OCI-LY7 (cell line): ENCODE measurements around the gene ADGRG6. TPM values are rescaled to one million over a fixed set of nuclear protein-coding genes. Genes with fewer than 3 reads are reported as not detected.

Experiments used
- BruUV-seq: library from RNA; stranded (reverse); fragments of 400-500 nt; replicated peaks from 2 replicates; lab custom pipeline; 2021; lab: Mats Ljungman, UMichigan
- CTCF ChIA-PET: fragments of 300-600 bp; sonication (Branson Sonifier 250); formaldehyde crosslinking; loops from one replicate; lab custom pipeline; 2022; ENCODE audit warnings: antibody characterized with exemption; ENCODE audit not compliant: unreplicated experiment; lab: Charles Lee
- POLR2A ChIA-PET: fragments of 300-600 bp; sonication (Branson Sonifier 250); formaldehyde crosslinking; loops from one replicate; lab custom pipeline; 2022; ENCODE audit warnings: antibody characterized with exemption; lab: Charles Lee
- DNase-seq: peaks from one replicate; pipeline ENCODE4 v3.0.0-alpha.2; 2015; ENCODE audit warnings: low spot score
- H2AFZ ChIP-seq: fragments of 200-600 bp; sonication (generic), shearing (Covaris generic); 2 replicates; pipeline ENCODE4 v1.6.1; 2014; ENCODE audit warnings: mild to moderate bottlenecking, antibody characterized with exemption, low read length, moderate library complexity
- H3K27ac ChIP-seq: fragments of 200-600 bp; sonication (generic); 2 replicates; pipeline ENCODE4 v1.5.1; 2014; ENCODE audit warnings: mixed run types, low read depth, mild to moderate bottlenecking, moderate library complexity, low read length, inconsistent platforms; ENCODE audit not compliant: poor library complexity, severe bottlenecking
- H3K36me3 ChIP-seq: fragments of 200-600 bp; sonication (generic); 2 replicates; pipeline ENCODE4 v1.6.1; 2014; ENCODE audit warnings: mild to moderate bottlenecking, antibody characterized with exemption, low read length, moderate library complexity, mixed read lengths; ENCODE audit not compliant: insufficient read depth
- H3K4me1 ChIP-seq: fragments of 200-600 bp; sonication (generic); 2 replicates; pipeline ENCODE4 v1.5.1; 2014; ENCODE audit warnings: mild to moderate bottlenecking, low read length; ENCODE audit not compliant: insufficient read depth, poor library complexity, severe bottlenecking
- H3K4me2 ChIP-seq: fragments of 200-600 bp; sonication (generic); 2 replicates; pipeline ENCODE4 v1.6.1; 2014; ENCODE audit warnings: mild to moderate bottlenecking, low read length
- H3K4me3 ChIP-seq: fragments of 200-600 bp; sonication (generic); 2 replicates; pipeline ENCODE4 v1.5.1; 2014; ENCODE audit warnings: mild to moderate bottlenecking, low read depth, low read length; ENCODE audit not compliant: poor library complexity, severe bottlenecking
- H3K79me2 ChIP-seq: fragments of 200-600 bp; sonication (generic); 2 replicates; pipeline ENCODE4 v1.6.1; 2016; ENCODE audit warnings: low read depth, mild to moderate bottlenecking, low read length, moderate library complexity, mixed read lengths; ENCODE audit not compliant: insufficient read depth
- H3K9me2 ChIP-seq: fragments of 200-600 bp; sonication (generic); 2 replicates; pipeline ENCODE4 v1.6.1; 2016; ENCODE audit warnings: mild to moderate bottlenecking, low read length, mixed read lengths; ENCODE audit not compliant: insufficient read depth
- H3K9me3 ChIP-seq: fragments of 200-600 bp; sonication (generic); 2 replicates; pipeline ENCODE4 v1.6.1; 2014; ENCODE audit warnings: mild to moderate bottlenecking, mixed run types, low read length, mixed read lengths
- H4K20me1 ChIP-seq: fragments of 200-600 bp; sonication (generic); 2 replicates; pipeline ENCODE4 v1.6.1; 2014; ENCODE audit warnings: mild to moderate bottlenecking, antibody characterized with exemption, low read length, moderate library complexity, mixed read lengths; ENCODE audit not compliant: insufficient read depth
- EZH2phosphoT487 ChIP-seq: fragments of 200-600 bp; sonication (generic); IDR thresholded peaks from 2 replicates; pipeline ENCODE4 v1.6.1; 2018; ENCODE audit warnings: low read depth, borderline replicate concordance, mild to moderate bottlenecking, mixed run types, antibody characterized with exemption, low read length, moderate library complexity, mixed read lengths
- intact Hi-C: fragments of 100-400 bp; cut with micrococcal nuclease; formaldehyde crosslinking; loops from one replicate; pipeline ENCODE4 v1.10.0; 2022; ENCODE audit not compliant: unreplicated experiment
- total RNA-seq, 2 experiments: library from RNA; depleted of rRNA in 1 of 2; stranded (reverse); fragments of >200 nt in 1 of 2; shearing (Covaris generic) in 1 of 2; gene quantifications; 2 replicates each; pipeline ENCODE4 v1.2.3, GENCODE V29; 2014 to 2022
- TF ChIP-seq, protein P1 (sequence below): fragments of 200-600 bp; sonication (generic); conservative IDR thresholded peaks from 2 replicates; pipeline ENCODE4 v1.5.1; 2014; ENCODE audit warnings: mild to moderate bottlenecking, antibody characterized with exemption, low read length, moderate library complexity, mixed read lengths

Gene ADGRG6
- total RNA-seq, 2 experiments from 2014 or later = not detected

- intact Hi-C loops = no loop called here
- ChIA-PET CTCF (no interaction called here), POLR2A (interaction anchor here (0.5 kb wide), 1 partner anchor 1572 kb away, joined by 3 read pairs; no protein-coding TSS in a partner anchor)
- Histone ChIP-seq H3K9me2 (no peaks in the 10 kb centered on the region), H3K4me3 (no peak overlapping the region), H3K79me2 (no peaks in the 10 kb centered on the region), H3K36me3 (no peaks in the 10 kb centered on the region), H4K20me1 (no peaks in the 10 kb centered on the region), H3K9me3 (no peaks in the 10 kb centered on the region), H2AFZ (no peak overlapping the region), H3K4me2 (no peak overlapping the region), H3K4me1 (no peaks in the 10 kb centered on the region), H3K27ac (no peak overlapping the region)
- DNase-seq = no peak
- no TSS peak for BruUV-seq
- TF ChIP-seq EZH2phosphoT487 = no peak
- TF ChIP-seq, protein P1, sequence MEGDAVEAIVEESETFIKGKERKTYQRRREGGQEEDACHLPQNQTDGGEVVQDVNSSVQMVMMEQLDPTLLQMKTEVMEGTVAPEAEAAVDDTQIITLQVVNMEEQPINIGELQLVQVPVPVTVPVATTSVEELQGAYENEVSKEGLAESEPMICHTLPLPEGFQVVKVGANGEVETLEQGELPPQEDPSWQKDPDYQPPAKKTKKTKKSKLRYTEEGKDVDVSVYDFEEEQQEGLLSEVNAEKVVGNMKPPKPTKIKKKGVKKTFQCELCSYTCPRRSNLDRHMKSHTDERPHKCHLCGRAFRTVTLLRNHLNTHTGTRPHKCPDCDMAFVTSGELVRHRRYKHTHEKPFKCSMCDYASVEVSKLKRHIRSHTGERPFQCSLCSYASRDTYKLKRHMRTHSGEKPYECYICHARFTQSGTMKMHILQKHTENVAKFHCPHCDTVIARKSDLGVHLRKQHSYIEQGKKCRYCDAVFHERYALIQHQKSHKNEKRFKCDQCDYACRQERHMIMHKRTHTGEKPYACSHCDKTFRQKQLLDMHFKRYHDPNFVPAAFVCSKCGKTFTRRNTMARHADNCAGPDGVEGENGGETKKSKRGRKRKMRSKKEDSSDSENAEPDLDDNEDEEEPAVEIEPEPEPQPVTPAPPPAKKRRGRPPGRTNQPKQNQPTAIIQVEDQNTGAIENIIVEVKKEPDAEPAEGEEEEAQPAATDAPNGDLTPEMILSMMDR = no peak
Measured at GRCh38 chr6:142429195-142429594, 127.4 kb downstream of the ADGRG6 start.

- CTCF ChIA-PET = no interaction called here
- BruUV-seq = no TSS peak
Measured at GRCh38 chr6:142433419-142433818, 131.6 kb downstream of the ADGRG6 start.

DNA sequence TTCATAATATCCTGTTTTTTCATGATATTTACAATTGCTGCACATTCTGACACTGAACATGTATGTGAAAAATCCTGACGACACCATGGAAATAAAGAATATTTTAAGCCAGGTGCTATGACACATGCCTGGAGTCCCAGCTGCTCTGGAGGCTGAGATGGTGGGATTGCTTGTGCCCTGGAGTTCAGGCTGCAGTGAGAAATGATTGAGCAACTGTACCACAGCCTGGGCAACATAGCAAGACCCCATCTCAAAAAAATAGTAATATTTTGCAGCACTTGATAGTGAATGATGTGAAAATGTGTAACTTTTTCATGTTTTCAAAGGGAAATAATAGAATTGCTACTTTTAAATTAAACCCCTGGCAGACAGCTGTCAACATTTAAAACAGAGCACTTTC lies 137.1 kb downstream of the ADGRG6 start:
- CTCF ChIA-PET = no interaction called here
- intact Hi-C loops = no loop called here
- POLR2A ChIA-PET = no interaction called here

More at GRCh38 chr6:142433419-142433818, 131.6 kb downstream of the ADGRG6 start:
- no peaks in the 10 kb centered on the region for H3K9me3 ChIP-seq
- no peaks in the 10 kb centered on the region for H3K79me2 ChIP-seq
- no peak for TF ChIP-seq EZH2phosphoT487
- TF ChIP-seq, protein P1 = no peak
- H3K36me3 ChIP-seq = no peaks in the 10 kb centered on the region
- no peak overlapping the region for H3K27ac ChIP-seq
- intact Hi-C loops = no loop called here
- H3K4me3 ChIP-seq = no peak overlapping the region
- no peaks in the 10 kb centered on the region for H4K20me1 ChIP-seq
- POLR2A ChIA-PET = no interaction called here
- H2AFZ ChIP-seq = no peak overlapping the region
- DNase-seq = no peak
- no peaks in the 10 kb centered on the region for H3K9me2 ChIP-seq
- no peaks in the 10 kb centered on the region for H3K4me1 ChIP-seq
- H3K4me2 ChIP-seq = no peak overlapping the region

More for the DNA sequence above, 137.1 kb downstream of the ADGRG6 start:
- no peaks in the 10 kb centered on the region for H3K79me2 ChIP-seq
- H3K4me2 ChIP-seq = no peak overlapping the region
- TF ChIP-seq, protein P1 = no peak
- TF ChIP-seq EZH2phosphoT487 = no peak
- H3K4me1 ChIP-seq = no peaks in the 10 kb centered on the region
- no peak overlapping the region for H2AFZ ChIP-seq
- H3K9me3 ChIP-seq = no peaks in the 10 kb centered on the region
- H3K36me3 ChIP-seq = no peaks in the 10 kb centered on the region
- BruUV-seq = no TSS peak
- DNase-seq = no peak
- no peak overlapping the region for H3K27ac ChIP-seq
- H3K9me2 ChIP-seq = no peaks in the 10 kb centered on the region
- no peak overlapping the region for H3K4me3 ChIP-seq
- H4K20me1 ChIP-seq = no peaks in the 10 kb centered on the region
